A549 (cell line): Measurements from ENCODE around the gene MAPK8IP3. TPM values are rescaled to one million over a fixed set of nuclear protein-coding genes. Genes with fewer than 3 reads are reported as not detected.

ENCODE experiments used
- ATAC-seq, 2 experiments: fragments of 200-7000 bp in 1 of 2; fragments of >200 bp in 1 of 2; cut with Nextera tagmentation in 1 of 2; cut with Tn5 transposase in 1 of 2; 3 replicates each; pipeline versions ENCODE4 v1.8.0 to v1.9.1; 2018 to 2020; ENCODE audit warnings: mild to moderate bottlenecking in 1 of 2, moderate library complexity in 1 of 2
- CTCF ChIA-PET: fragments of 300-600 bp; sonication (Branson Sonifier 250); formaldehyde crosslinking; extraction: SDS; loops from one replicate; lab custom pipeline; 2021; ENCODE audit warnings: antibody characterized with exemption, inconsistent platforms; lab: Yijun Ruan, JAX
- POLR2A ChIA-PET: fragments of 350-600 bp; formaldehyde crosslinking; extraction: SDS; loops from one replicate; lab custom pipeline; 2021; ENCODE audit warnings: antibody characterized with exemption, inconsistent platforms; lab: Yijun Ruan, JAX
- DNase-seq, 2 experiments: peaks; one replicate each; pipeline versions ENCODE4 v3.0.0 to v3.0.0-alpha.2; 2011 to 2016; ENCODE audit warnings: low read depth in 1 of 2, low spot score in 1 of 2
- FAIRE-seq: peaks from 2 replicates; lab custom pipeline; 2011; peaks lifted over from hg19 to GRCh38; lab: Jason Lieb, UNC
- H3K27ac ChIP-seq, 2 experiments: fragments of >200 bp; sonication (Bioruptor Twin); formaldehyde crosslinking; 3 replicates each; pipeline ENCODE4 v1.5.1; 2016 to 2017
- H3K4me1 ChIP-seq: fragments of >200 bp; sonication (Bioruptor Twin); formaldehyde crosslinking; 3 replicates; pipeline ENCODE4 v1.6.1; 2016
- H3K4me2 ChIP-seq: fragments of >200 bp; sonication (Bioruptor Twin); formaldehyde crosslinking; 3 replicates; pipeline ENCODE4 v1.6.1; 2016
- H3K4me3 ChIP-seq: fragments of >200 bp; sonication (Bioruptor Twin); formaldehyde crosslinking; 3 replicates; pipeline ENCODE4 v1.5.1; 2016
- H3K9me3 ChIP-seq: fragments of >200 bp; sonication (Bioruptor Twin); formaldehyde crosslinking; 3 replicates; pipeline ENCODE4 v1.6.1; 2016
- CHD2 ChIP-seq: fragments of 150-350 bp; IDR thresholded peaks from 2 replicates; pipeline ENCODE4 v1.6.1; 2014; ENCODE audit warnings: low read length; ENCODE audit not compliant: partially characterized antibody
- EP300 ChIP-seq, 2 experiments: fragments of >200 bp; sonication (Bioruptor Twin); formaldehyde crosslinking; IDR thresholded peaks; 2 replicates in 1 of 2; 3 replicates in 1 of 2; pipeline ENCODE4 v1.6.1; 2016 to 2017
- HOXA7 ChIP-seq: fragments of 250-450 bp; sonication (Bioruptor Pico); IDR thresholded peaks from 2 replicates; pipeline ENCODE4 v1.5.0; 2020; ENCODE audit warnings: mild to moderate bottlenecking, moderate library complexity
- JUN ChIP-seq, 2 experiments: fragments of >200 bp; sonication (Bioruptor Twin); formaldehyde crosslinking; IDR thresholded peaks; 2 replicates in 1 of 2; 3 replicates in 1 of 2; pipeline ENCODE4 v1.6.1; 2016 to 2017
- JUNB ChIP-seq: fragments of >200 bp; sonication (Bioruptor Twin); formaldehyde crosslinking; IDR thresholded peaks from 2 replicates; pipeline ENCODE4 v1.6.1; 2016
- MYC ChIP-seq: IDR thresholded peaks from 2 replicates; pipeline ENCODE4 v1.6.1; 2012; ENCODE audit warnings: mild to moderate bottlenecking, inconsistent platforms, low read length, improper control_type of control experiment, borderline replicate concordance
- POLR2AphosphoS2 ChIP-seq: conservative IDR thresholded peaks from 2 replicates; pipeline ENCODE4 v1.6.1; 2012; ENCODE audit warnings: low read length, improper control_type of control experiment, inconsistent platforms
- RCOR1 ChIP-seq: fragments of 150-350 bp; IDR thresholded peaks from 2 replicates; pipeline ENCODE4 v1.6.1; 2014; ENCODE audit warnings: antibody characterized with exemption, low read length, low read depth
- RNF2 ChIP-seq: fragments of 200-600 bp; sonication (generic); IDR thresholded peaks from 2 replicates; pipeline ENCODE4 v1.6.1; 2016; ENCODE audit warnings: low read depth, mild to moderate bottlenecking, antibody characterized with exemption, moderate library complexity, borderline replicate concordance
- SREBF2 ChIP-seq: fragments of 450-650 bp; IDR thresholded peaks from 2 replicates; pipeline ENCODE4 v1.6.1; 2014; ENCODE audit warnings: mild to moderate bottlenecking, moderate library complexity
- TFCP2L1 ChIP-seq: fragments of 250-450 bp; sonication (Bioruptor Pico); IDR thresholded peaks from 2 replicates; pipeline ENCODE4 v1.5.0; 2021; ENCODE audit warnings: mild to moderate bottlenecking
- TP53 ChIP-seq: fragments of 250-450 bp; sonication (Bioruptor Pico); IDR thresholded peaks from 2 replicates; pipeline ENCODE4 v1.5.0; 2021; ENCODE audit warnings: mild to moderate bottlenecking, moderate library complexity
- ZNF302 ChIP-seq: fragments of 250-450 bp; sonication (Bioruptor Pico); IDR thresholded peaks from 2 replicates; pipeline ENCODE4 v1.9.0; 2021; ENCODE audit warnings: inconsistent platforms, mild to moderate bottlenecking, moderate library complexity
- ZSCAN20 ChIP-seq: fragments of 250-450 bp; sonication (Bioruptor Pico); IDR thresholded peaks from 2 replicates; pipeline ENCODE4 v1.8.0; 2022; ENCODE audit warnings: mild to moderate bottlenecking, moderate library complexity
- WGBS: methylation state at CpG from one replicate; pipeline ENCODE4 v1.1.6; 2017; ENCODE audit errors: missing lambda C conversion rate; 5-methylcytosine and 5-hydroxymethylcytosine counted together
- polyA plus RNA-seq, 4 experiments: library from polyadenylated mRNA; depleted of rRNA in 3 of 4; stranded (reverse); fragments of >200 nt; fragmentation: RNase III in 1 of 4; extraction: RNeasy Plus Mini Kit Qiagen cat#74134 plus additional on column Dnase treatment in 1 of 4; gene quantifications; 2 replicates in 3 of 4; 3 replicates in 1 of 4; pipeline ENCODE4 v1.2.3, GENCODE V29; 2011 to 2017
- TF ChIP-seq, protein P1 (sequence below): fragments of 450-650 bp; IDR thresholded peaks from 2 replicates; pipeline ENCODE4 v1.6.1; 2014; ENCODE audit warnings: antibody characterized with exemption
- TF ChIP-seq, protein P2 (sequence below): fragments of 250-450 bp; sonication (Bioruptor Pico); IDR thresholded peaks from 2 replicates; pipeline ENCODE4 v1.5.0; 2021; ENCODE audit warnings: mild to moderate bottlenecking, moderate library complexity, borderline replicate concordance
- TF ChIP-seq, protein P3 (sequence below): fragments of 150-350 bp; IDR thresholded peaks from 2 replicates; pipeline ENCODE4 v1.6.1; 2014; ENCODE audit warnings: low read depth, mild to moderate bottlenecking, low read length
- TF ChIP-seq, protein P4 (sequence below): fragments of >200 bp; sonication (Bioruptor Twin); formaldehyde crosslinking; IDR thresholded peaks from 2 replicates; pipeline ENCODE4 v1.6.1; 2016
- TF ChIP-seq, protein P5 (sequence below): fragments of >200 bp; sonication (Bioruptor Twin); formaldehyde crosslinking; IDR thresholded peaks from 3 replicates; pipeline ENCODE4 v1.6.1; 2016
- TF ChIP-seq, protein P6 (sequence below): fragments of 250-450 bp; sonication (Bioruptor Pico); IDR thresholded peaks from 2 replicates; pipeline ENCODE4 v1.5.0; 2020; ENCODE audit warnings: low read depth, mild to moderate bottlenecking, moderate library complexity
- TF ChIP-seq, protein P7 (sequence below): IDR thresholded peaks from 2 replicates; pipeline ENCODE4 v1.6.1; 2012

The MAPK8IP3 gene
- polyA plus RNA-seq, 2 of the 4 experiments (the other 2 are of a cell fraction), result 12.0 to 53.3 TPM

DNA sequence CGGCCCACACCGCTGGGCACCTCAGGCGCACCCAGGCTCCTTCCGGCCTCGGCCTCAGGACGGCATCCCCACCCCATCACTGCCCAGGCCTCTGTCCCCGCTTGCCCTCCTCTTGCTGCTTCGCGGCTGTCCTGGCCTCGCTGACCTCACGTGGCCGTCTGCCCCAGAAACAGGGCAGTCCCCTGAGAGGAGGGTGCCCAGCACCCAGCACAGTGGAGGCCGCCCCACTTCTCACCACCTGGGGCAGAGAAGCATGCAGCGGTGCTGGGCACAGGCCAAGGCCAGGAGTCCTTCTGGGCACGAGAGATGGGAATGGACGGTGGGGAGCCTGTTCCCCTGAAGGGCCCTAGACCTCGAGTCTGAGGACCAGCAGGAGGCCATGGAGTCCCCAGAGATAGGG is 111.7 kb downstream of the MAPK8IP3 start (continued):
- TF ChIP-seq TP53 (CRISPR knock-in tag) (no peak), JUN (IDR thresholded peaks at IDR 0.05) (no peak), ZSCAN20 (no peak), MYC (no peak), RCOR1 (no peak)
- TF ChIP-seq, protein P1, sequence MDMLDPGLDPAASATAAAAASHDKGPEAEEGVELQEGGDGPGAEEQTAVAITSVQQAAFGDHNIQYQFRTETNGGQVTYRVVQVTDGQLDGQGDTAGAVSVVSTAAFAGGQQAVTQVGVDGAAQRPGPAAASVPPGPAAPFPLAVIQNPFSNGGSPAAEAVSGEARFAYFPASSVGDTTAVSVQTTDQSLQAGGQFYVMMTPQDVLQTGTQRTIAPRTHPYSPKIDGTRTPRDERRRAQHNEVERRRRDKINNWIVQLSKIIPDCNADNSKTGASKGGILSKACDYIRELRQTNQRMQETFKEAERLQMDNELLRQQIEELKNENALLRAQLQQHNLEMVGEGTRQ, result no peak
- TF ChIP-seq, protein P2, sequence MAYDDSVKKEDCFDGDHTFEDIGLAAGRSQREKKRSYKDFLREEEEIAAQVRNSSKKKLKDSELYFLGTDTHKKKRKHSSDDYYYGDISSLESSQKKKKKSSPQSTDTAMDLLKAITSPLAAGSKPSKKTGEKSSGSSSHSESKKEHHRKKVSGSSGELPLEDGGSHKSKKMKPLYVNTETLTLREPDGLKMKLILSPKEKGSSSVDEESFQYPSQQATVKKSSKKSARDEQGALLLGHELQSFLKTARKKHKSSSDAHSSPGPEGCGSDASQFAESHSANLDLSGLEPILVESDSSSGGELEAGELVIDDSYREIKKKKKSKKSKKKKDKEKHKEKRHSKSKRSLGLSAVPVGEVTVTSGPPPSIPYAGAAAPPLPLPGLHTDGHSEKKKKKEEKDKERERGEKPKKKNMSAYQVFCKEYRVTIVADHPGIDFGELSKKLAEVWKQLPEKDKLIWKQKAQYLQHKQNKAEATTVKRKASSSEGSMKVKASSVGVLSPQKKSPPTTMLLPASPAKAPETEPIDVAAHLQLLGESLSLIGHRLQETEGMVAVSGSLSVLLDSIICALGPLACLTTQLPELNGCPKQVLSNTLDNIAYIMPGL (CRISPR knock-in tag), result no peak
- TF ChIP-seq, protein P3, sequence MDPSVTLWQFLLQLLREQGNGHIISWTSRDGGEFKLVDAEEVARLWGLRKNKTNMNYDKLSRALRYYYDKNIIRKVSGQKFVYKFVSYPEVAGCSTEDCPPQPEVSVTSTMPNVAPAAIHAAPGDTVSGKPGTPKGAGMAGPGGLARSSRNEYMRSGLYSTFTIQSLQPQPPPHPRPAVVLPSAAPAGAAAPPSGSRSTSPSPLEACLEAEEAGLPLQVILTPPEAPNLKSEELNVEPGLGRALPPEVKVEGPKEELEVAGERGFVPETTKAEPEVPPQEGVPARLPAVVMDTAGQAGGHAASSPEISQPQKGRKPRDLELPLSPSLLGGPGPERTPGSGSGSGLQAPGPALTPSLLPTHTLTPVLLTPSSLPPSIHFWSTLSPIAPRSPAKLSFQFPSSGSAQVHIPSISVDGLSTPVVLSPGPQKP, result no peak

DNA sequence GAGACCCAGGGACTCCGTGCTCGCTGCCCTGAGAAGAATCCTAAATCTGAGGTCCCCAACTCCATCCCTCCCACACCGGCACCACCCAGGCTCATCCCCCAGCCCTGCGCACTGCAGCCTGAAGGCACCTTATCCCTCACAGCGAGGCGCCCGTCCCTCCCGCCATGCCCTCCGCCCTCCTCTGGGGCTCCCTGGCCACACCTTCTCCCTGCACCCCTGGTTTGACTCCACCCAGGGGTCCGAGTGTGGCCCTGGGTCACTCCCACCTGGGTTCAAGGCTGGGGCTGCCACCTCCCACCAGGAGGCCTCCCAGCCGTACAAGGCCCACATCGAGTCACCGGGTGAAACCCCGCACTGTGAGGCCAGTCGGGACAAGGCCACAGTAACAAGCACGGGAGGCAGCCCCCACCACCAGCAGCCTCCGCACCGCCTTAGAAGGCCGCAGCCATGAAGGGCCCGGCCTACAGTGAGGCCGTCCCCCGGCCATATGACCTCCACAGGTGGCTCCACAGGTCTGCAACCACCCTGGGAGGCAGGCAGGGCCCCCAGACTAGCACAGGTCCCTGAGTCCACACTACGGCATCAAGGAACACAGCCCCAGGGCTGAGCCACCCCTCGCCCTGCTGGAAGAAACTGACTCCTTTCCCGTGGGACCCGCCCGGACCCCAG is 112.3 kb downstream of the MAPK8IP3 start:
- POLR2A ChIA-PET, result no interaction called here
- ATAC-seq (no peak), DNase-seq (no peak), FAIRE-seq (no peak)
- Histone ChIP-seq H3K27ac (no peak overlapping the region), H3K4me3 (no peak overlapping the region), H3K9me3 (no peaks in the 10 kb centered on the region), H3K4me1 (no peaks in the 10 kb centered on the region), H3K4me2 (no peak overlapping the region)
- no peak for TF ChIP-seq TFCP2L1 (CRISPR knock-in tag)
- no peak for TF ChIP-seq EP300 (IDR thresholded peaks at IDR 0.05)
- TF ChIP-seq, protein P4, sequence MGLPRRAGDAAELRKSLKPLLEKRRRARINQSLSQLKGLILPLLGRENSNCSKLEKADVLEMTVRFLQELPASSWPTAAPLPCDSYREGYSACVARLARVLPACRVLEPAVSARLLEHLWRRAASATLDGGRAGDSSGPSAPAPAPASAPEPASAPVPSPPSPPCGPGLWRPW, result no peak
- TF ChIP-seq, protein P5, sequence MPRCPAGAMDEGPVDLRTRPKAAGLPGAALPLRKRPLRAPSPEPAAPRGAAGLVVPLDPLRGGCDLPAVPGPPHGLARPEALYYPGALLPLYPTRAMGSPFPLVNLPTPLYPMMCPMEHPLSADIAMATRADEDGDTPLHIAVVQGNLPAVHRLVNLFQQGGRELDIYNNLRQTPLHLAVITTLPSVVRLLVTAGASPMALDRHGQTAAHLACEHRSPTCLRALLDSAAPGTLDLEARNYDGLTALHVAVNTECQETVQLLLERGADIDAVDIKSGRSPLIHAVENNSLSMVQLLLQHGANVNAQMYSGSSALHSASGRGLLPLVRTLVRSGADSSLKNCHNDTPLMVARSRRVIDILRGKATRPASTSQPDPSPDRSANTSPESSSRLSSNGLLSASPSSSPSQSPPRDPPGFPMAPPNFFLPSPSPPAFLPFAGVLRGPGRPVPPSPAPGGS, result no peak
- no peak for TF ChIP-seq ZNF302 (CRISPR knock-in tag)
- TF ChIP-seq SREBF2, result no peak
- TF ChIP-seq HOXA7 (CRISPR knock-in tag), result no peak
- TF ChIP-seq CHD2, result no peak
- TF ChIP-seq, protein P6, sequence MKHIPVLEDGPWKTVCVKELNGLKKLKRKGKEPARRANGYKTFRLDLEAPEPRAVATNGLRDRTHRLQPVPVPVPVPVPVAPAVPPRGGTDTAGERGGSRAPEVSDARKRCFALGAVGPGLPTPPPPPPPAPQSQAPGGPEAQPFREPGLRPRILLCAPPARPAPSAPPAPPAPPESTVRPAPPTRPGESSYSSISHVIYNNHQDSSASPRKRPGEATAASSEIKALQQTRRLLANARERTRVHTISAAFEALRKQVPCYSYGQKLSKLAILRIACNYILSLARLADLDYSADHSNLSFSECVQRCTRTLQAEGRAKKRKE (CRISPR knock-in tag), result no peak
- 89% methylated on average over 20 of the region's 27 CpGs for WGBS
- CTCF ChIA-PET, result no interaction called here

DNA sequence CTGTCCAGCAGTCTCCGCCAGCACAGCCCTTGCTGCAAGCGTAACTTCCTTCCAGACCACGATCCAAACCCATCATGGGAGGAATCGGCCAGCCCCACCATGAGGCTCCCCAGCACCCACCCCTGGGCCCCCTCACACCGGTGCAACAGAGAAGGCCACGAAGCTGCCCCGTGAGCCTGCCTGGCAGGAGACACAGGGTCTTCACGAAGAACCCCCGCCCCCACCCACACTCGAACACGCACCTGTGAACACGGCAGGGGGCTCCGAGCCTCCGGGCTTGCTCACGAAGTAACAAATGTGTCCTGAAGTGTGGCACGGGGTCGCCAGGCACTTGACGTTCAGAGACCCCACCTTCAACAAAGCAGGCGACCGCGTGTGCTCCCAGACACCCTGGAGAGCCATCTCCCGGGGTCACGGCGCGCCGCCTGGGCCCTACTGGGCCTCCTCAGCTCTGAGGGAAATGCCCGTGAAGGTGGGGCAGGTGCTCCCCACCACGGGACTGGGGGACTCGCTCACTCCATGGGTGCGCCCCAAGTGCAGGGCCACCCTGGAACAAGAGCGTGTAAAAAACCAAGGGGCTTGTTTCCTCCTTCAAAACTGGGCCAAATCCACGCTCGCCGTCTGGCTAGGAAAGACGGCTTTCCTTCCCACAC is 113.0 kb downstream of the MAPK8IP3 start:
- no peaks in the 10 kb centered on the region for H3K4me1 ChIP-seq
- ATAC-seq, result no peak
- TF ChIP-seq RCOR1 (no peak), POLR2AphosphoS2 (no peak), CHD2 (no peak), JUNB (no peak), HOXA7 (CRISPR knock-in tag) (no peak), RNF2 (no peak)
- TF ChIP-seq, protein P7, sequence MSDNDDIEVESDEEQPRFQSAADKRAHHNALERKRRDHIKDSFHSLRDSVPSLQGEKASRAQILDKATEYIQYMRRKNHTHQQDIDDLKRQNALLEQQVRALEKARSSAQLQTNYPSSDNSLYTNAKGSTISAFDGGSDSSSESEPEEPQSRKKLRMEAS, result no peak
- 96% methylated on average over 22 of the region's 35 CpGs for WGBS
- H3K9me3 ChIP-seq, result no peaks in the 10 kb centered on the region
- ChIA-PET CTCF (no interaction called here), POLR2A (no interaction called here)
- H3K4me2 ChIP-seq, result no peak overlapping the region
- FAIRE-seq, result no peak
- DNase-seq, result no peak
- no peak overlapping the region for H3K27ac ChIP-seq
- no peak overlapping the region for H3K4me3 ChIP-seq
